Measurements from ENCODE around the gene RYR2. TPM values are rescaled to one million over a fixed set of nuclear protein-coding genes. Genes with fewer than 3 reads are reported as not detected.

RYR2 gene
- total RNA-seq, 2 experiments from 2014 or later: not detected

DNA sequence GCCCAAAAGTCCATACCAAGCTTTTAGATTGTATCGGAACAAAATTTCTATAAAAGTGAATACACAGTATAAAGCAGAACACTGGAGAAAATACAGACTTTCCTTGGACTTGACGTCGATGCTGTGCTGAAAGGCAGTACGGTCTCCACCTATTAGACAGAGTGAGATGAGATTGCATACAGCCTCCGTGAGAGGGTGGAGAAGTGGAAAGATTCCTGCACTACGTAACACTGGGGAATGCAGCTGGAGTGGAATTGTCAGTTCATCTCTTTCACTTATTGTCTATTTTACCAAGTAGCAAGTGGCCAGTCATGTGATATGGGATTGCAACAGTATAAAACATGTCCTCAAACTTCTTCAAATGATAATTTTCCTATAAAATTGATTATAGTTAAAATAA, 639.2 kb downstream of the RYR2 start:
- Histone ChIP-seq H3K4me2 (ENCODE audit: low read length) (no peak overlapping the region), H3K36me3 (ENCODE audit: insufficient read depth, low read length) (no peaks in the 10 kb centered on the region), H3K4me1 (ENCODE audit: insufficient read depth, low read length, poor library complexity, severe bottlenecking) (no peaks in the 10 kb centered on the region), H3K27ac (ENCODE audit: low read depth, low read length, poor library complexity, severe bottlenecking) (no peak overlapping the region), H4K20me1 (ENCODE audit: insufficient read depth, low read length) (no peaks in the 10 kb centered on the region), H3K9me2 (ENCODE audit: insufficient read depth, low read length) (no peaks in the 10 kb centered on the region), H3K79me2 (ENCODE audit: insufficient read depth, low read depth, low read length) (no peaks in the 10 kb centered on the region), H3K9me3 (ENCODE audit: low read length) (no peaks in the 10 kb centered on the region), H3K4me3 (ENCODE audit: low read depth, low read length, poor library complexity, severe bottlenecking) (no peak overlapping the region), H2AFZ (ENCODE audit: low read length) (no peak overlapping the region)
- intact Hi-C loops (cut with micrococcal nuclease; ENCODE audit: unreplicated experiment): no loop called here
- ChIA-PET CTCF (ENCODE audit: unreplicated experiment) (no interaction called here), POLR2A (no interaction called here)
- no peak for DNase-seq (ENCODE audit: low spot score)
- TF ChIP-seq, protein P1, sequence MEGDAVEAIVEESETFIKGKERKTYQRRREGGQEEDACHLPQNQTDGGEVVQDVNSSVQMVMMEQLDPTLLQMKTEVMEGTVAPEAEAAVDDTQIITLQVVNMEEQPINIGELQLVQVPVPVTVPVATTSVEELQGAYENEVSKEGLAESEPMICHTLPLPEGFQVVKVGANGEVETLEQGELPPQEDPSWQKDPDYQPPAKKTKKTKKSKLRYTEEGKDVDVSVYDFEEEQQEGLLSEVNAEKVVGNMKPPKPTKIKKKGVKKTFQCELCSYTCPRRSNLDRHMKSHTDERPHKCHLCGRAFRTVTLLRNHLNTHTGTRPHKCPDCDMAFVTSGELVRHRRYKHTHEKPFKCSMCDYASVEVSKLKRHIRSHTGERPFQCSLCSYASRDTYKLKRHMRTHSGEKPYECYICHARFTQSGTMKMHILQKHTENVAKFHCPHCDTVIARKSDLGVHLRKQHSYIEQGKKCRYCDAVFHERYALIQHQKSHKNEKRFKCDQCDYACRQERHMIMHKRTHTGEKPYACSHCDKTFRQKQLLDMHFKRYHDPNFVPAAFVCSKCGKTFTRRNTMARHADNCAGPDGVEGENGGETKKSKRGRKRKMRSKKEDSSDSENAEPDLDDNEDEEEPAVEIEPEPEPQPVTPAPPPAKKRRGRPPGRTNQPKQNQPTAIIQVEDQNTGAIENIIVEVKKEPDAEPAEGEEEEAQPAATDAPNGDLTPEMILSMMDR (conservative IDR thresholded peaks at IDR 0.05; ENCODE audit: low read length): no peak
- no peak for TF ChIP-seq EZH2phosphoT487 (IDR thresholded peaks at IDR 0.05; ENCODE audit: borderline replicate concordance, low read depth, low read length)
- no TSS peak for BruUV-seq (replicated peaks)

DNA sequence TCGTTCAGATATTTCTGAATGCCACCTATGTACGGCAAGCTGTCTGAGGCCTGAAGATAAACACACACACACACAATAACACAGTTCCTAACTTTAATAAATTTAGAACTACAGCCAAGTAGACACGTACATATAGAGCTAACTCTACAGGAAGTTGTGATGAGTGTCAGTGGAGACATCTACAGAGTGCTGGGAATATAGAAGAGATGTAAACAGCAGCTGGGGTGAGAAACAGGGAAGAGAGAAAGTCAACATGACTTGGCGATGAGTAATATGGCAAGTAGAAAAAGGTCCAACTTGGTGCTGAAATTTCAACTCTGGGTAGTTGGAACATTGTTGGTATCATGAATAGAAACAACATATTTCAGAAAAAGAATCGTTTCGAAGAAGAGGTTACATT, 642.3 kb downstream of the RYR2 start:
- Histone ChIP-seq H3K9me3 (ENCODE audit: low read length) (no peaks in the 10 kb centered on the region), H4K20me1 (ENCODE audit: insufficient read depth, low read length) (no peaks in the 10 kb centered on the region), H3K4me2 (ENCODE audit: low read length) (no peak overlapping the region), H3K27ac (ENCODE audit: low read depth, low read length, poor library complexity, severe bottlenecking) (no peak overlapping the region), H3K9me2 (ENCODE audit: insufficient read depth, low read length) (no peaks in the 10 kb centered on the region), H3K4me3 (ENCODE audit: low read depth, low read length, poor library complexity, severe bottlenecking) (no peak overlapping the region), H3K79me2 (ENCODE audit: insufficient read depth, low read depth, low read length) (no peaks in the 10 kb centered on the region), H3K4me1 (ENCODE audit: insufficient read depth, low read length, poor library complexity, severe bottlenecking) (no peaks in the 10 kb centered on the region), H3K36me3 (ENCODE audit: insufficient read depth, low read length) (no peaks in the 10 kb centered on the region), H2AFZ (ENCODE audit: low read length) (no peak overlapping the region)
- ChIA-PET POLR2A (no interaction called here), CTCF (ENCODE audit: unreplicated experiment) (no interaction called here)
- no TSS peak for BruUV-seq (replicated peaks)
- no peak for DNase-seq (ENCODE audit: low spot score)
- intact Hi-C loops (cut with micrococcal nuclease; ENCODE audit: unreplicated experiment): no loop called here
- no peak for TF ChIP-seq EZH2phosphoT487 (IDR thresholded peaks at IDR 0.05; ENCODE audit: borderline replicate concordance, low read depth, low read length)
- TF ChIP-seq, protein P1 (conservative IDR thresholded peaks at IDR 0.05; ENCODE audit: low read length): no peak

DNA sequence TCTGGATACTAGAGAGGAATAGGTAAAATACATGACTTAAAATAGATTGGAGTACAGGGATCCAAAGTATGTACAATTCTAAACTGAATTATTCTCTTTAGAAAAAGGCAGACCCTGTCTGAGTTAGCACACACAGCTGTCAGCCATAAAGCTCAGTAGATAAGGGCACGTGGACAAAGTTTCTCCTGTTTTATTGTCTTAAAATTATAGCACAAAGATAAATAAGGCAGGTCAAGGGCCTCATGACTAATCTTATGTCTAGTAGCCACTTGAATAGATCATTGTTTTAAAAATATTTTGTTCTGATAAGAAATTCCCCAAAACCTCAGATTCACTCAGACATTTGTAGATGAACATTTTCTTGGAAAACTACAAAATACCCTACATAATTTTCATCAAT, 643.6 kb downstream of the RYR2 start:
- Histone ChIP-seq H3K9me2 (ENCODE audit: insufficient read depth, low read length) (no peaks in the 10 kb centered on the region), H3K4me1 (ENCODE audit: insufficient read depth, low read length, poor library complexity, severe bottlenecking) (no peaks in the 10 kb centered on the region), H3K9me3 (ENCODE audit: low read length) (no peaks in the 10 kb centered on the region), H3K4me3 (ENCODE audit: low read depth, low read length, poor library complexity, severe bottlenecking) (no peak overlapping the region), H3K4me2 (ENCODE audit: low read length) (no peak overlapping the region), H3K36me3 (ENCODE audit: insufficient read depth, low read length) (no peaks in the 10 kb centered on the region), H3K79me2 (ENCODE audit: insufficient read depth, low read depth, low read length) (no peaks in the 10 kb centered on the region), H2AFZ (ENCODE audit: low read length) (no peak overlapping the region), H4K20me1 (ENCODE audit: insufficient read depth, low read length) (no peaks in the 10 kb centered on the region), H3K27ac (ENCODE audit: low read depth, low read length, poor library complexity, severe bottlenecking) (no peak overlapping the region)
- TF ChIP-seq, protein P1 (conservative IDR thresholded peaks at IDR 0.05; ENCODE audit: low read length): no peak
- no peak for TF ChIP-seq EZH2phosphoT487 (IDR thresholded peaks at IDR 0.05; ENCODE audit: borderline replicate concordance, low read depth, low read length)
- no peak for DNase-seq (ENCODE audit: low spot score)
- POLR2A ChIA-PET: no interaction called here
- CTCF ChIA-PET (ENCODE audit: unreplicated experiment): no interaction called here
- intact Hi-C loops (cut with micrococcal nuclease; ENCODE audit: unreplicated experiment): no loop called here
- BruUV-seq (replicated peaks): no TSS peak
